Motor neuron (in vitro differentiated cells): ENCODE measurements around the gene MEA1. TPM values are rescaled to one million over a fixed set of nuclear protein-coding genes. Genes with fewer than 3 reads are reported as not detected.

Experiments
- ATAC-seq, 8 experiments: fragments of 200-7000 bp; cut with Tn5 transposase; replicated peaks in 6 of 8; 2 replicates each; pipeline ENCODE4 v1.8.0; 2021; ENCODE audit warnings: mild to moderate bottlenecking in 8 of 8, moderate library complexity in 8 of 8
- H3K27ac ChIP-seq, 2 donors: fragments of 250-450 bp; sonication (Bioruptor Pico); 2 replicates each; pipeline ENCODE4 v1.9.0; 2021; ENCODE audit warnings: antibody characterized with exemption in 2 of 2, mild to moderate bottlenecking in 2 of 2, moderate library complexity in 1 of 2
- H3K4me1 ChIP-seq, 2 donors: fragments of 250-450 bp; sonication (Bioruptor Pico); replicated peaks in 1 of 2; 2 replicates each; pipeline ENCODE4 v1.6.1; 2021; ENCODE audit warnings: antibody characterized with exemption in 2 of 2, mild to moderate bottlenecking in 2 of 2, moderate library complexity in 1 of 2
- H3K4me3 ChIP-seq, 5 donors: fragments of 250-450 bp; sonication (Bioruptor Pico); 2 replicates each; pipeline ENCODE4 v1.9.0; 2021; ENCODE audit warnings: antibody characterized with exemption in 5 of 5, mild to moderate bottlenecking in 5 of 5, moderate library complexity in 4 of 5
- WGBS, 10 experiments: fragments of 450-650 bp; shearing (Covaris generic); methylation state at CpG; one replicate each; pipeline ENCODE4 v1.0.0; 2022; 5-methylcytosine and 5-hydroxymethylcytosine counted together
- in situ Hi-C, 9 experiments: fragments of 400-800 bp; cut with MboI; loops; one replicate each; pipeline ENCODE4 v1.15.0; 2021; ENCODE audit warnings: low sequenced_read_pairs in 9 of 9, low pct_unique_long_range_greater_than_20kb in 2 of 9; ENCODE audit not compliant: unreplicated experiment in 9 of 9
- total RNA-seq, 8 experiments: library from RNA; unstranded; fragments of 300-600 nt; gene quantifications; 2 replicates each; pipeline versions ENCODE4 v1.2.3 to v1.2.4, GENCODE V29; 2022

The MEA1 gene
- total RNA-seq, result 100 to 1,000 TPM in 2 of 8 experiments, 10 to 100 TPM in 6; 47.7 to 111 (median 72.7) TPM

GRCh38 chr6:43013843-43014433 lies at the start of gene MEA1, which contains the start of gene KLHDC3:
Gene MEA1, minus strand, starts transcription at chr6:43013946. Its CDS starts 133 bp downstream, at chr6:43013813.
Gene KLHDC3, plus strand, starts transcription at chr6:43014249. Its CDS starts 2,944 bp downstream, at chr6:43017193.
- H3K4me1 ChIP-seq, result peaks cover 6 to 11% of the 10 kb centered on the region in 2 donors
- peak within 1 kb of the TSS; percentile 59 to 93 (median 70) for H3K4me3 ChIP-seq
- in situ Hi-C loops, result loop anchor here in 1 of 9 experiments (25.0 kb wide), 1 partner anchor 102 kb away; the partner anchor contains the start of gene PTCRA
- 0 to 3% methylated on average over 4 to 13 of the region's 51 CpGs; no CpG with 5 or more reads in 8 of the 10 experiments for WGBS, 10 experiments
- peak within 1 kb of the TSS; percentile 72 to 74 for H3K27ac ChIP-seq
- peak; percentile 88 to 96 (median 94) for ATAC-seq

DNA sequence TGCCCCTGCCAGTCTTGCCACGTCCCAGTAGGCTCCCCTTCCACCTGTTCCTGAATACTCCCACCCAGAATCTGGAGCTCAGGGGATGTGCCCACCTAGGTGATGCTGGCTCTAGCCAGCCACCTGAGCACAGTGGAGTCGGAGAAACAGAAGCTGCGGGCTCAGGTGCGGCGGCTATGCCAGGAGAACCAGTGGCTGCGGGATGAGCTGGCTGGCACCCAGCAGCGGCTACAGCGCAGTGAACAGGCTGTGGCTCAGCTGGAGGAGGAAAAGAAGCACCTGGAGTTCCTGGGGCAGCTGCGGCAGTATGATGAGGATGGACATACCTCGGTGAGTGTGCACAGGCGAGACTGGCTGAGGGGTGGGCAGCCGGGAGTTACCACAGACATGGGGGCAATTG lies 49.1 kb upstream of the MEA1 start:
- WGBS, 10 experiments, result 30 to 96% (median 83%) methylated on average over 1 to 5 of the region's 12 CpGs; no CpG with 5 or more reads in 5 of the 10 experiments
- Histone ChIP-seq H3K4me1 (peaks cover 12 to 13% of the 10 kb centered on the region in 2 donors), H3K4me3 (no peak overlapping the region), H3K27ac (no peak overlapping the region)
- no peak for ATAC-seq
- in situ Hi-C loops, result no loop called here

GRCh38 chr6:43061861-43062260 lies 48.1 kb upstream of the MEA1 start:
- ATAC-seq, result no peak
- in situ Hi-C loops, result no loop called here
- H3K4me3 ChIP-seq, result no peak overlapping the region
- H3K4me1 ChIP-seq, result peaks cover 12 to 13% of the 10 kb centered on the region in 2 donors
- 17 to 83% (median 49%) methylated on average over 1 to 2 of the region's 2 CpGs; no CpG with 5 or more reads in 2 of the 10 experiments for WGBS, 10 experiments
- no peak overlapping the region for H3K27ac ChIP-seq

GRCh38 chr6:43060755-43061633 lies 47.2 kb upstream of the MEA1 start:
- Histone ChIP-seq H3K4me3 (peak overlapping the region; percentile 62 to 97 (median 80)), H3K4me1 (peaks cover 12 to 13% of the 10 kb centered on the region in 2 donors), H3K27ac (no peak overlapping the region)
- in situ Hi-C loops, result no loop called here
- ATAC-seq, result no peak
- whole genome bisulfite sequencing, 10 experiments, result 30 to 100% (median 64%) methylated on average over 1 to 8 of the region's 12 CpGs; no CpG with 5 or more reads in 1 of the 10 experiments

GRCh38 chr6:43060034-43060754 lies 46.4 kb upstream of the MEA1 start:
- H3K4me3 ChIP-seq, result peak overlapping the region; percentile 62 to 97 (median 80)
- in situ Hi-C loops, result no loop called here
- peaks cover 12 to 13% of the 10 kb centered on the region in 2 donors for H3K4me1 ChIP-seq
- peak in 7 of 8 experiments; percentile 3 to 19 (median 9) for ATAC-seq
- WGBS, 10 experiments, result 8% methylated on average over 2 of the region's 15 CpGs; no CpG with 5 or more reads in 9 of the 10 experiments
- peak overlapping the region; percentile 86 to 95 for H3K27ac ChIP-seq

GRCh38 chr6:43059168-43060033 lies 45.7 kb upstream of the MEA1 start, which contains the start of the genes KLC4 and MRPL2:
Gene KLC4, plus strand, starts transcription at chr6:43059631. Its CDS starts 1,705 bp downstream, at chr6:43061336.
Gene MRPL2, minus strand, starts transcription at chr6:43059434. Its CDS starts 53 bp downstream, at chr6:43059381.
- Histone ChIP-seq H3K27ac (peak within 1 kb of the TSS; percentile 86 to 95), H3K4me1 (peaks cover 15% of the 10 kb centered on the region in 2 donors), H3K4me3 (peak within 1 kb of the TSS; percentile 62 to 97 (median 80))
- in situ Hi-C loops, result no loop called here
- 0 to 3% (median 0%) methylated on average over 1 to 7 of the region's 64 CpGs; no CpG with 5 or more reads in 2 of the 10 experiments for WGBS, 10 experiments
- peak; percentile 91 to 98 (median 93) for ATAC-seq

GRCh38 chr6:43058531-43058930 lies 44.8 kb upstream of the MEA1 start:
- peak overlapping the region; percentile 62 to 97 (median 80) for H3K4me3 ChIP-seq
- in situ Hi-C loops, result no loop called here
- ATAC-seq, result no peak
- H3K4me1 ChIP-seq, result peaks cover 18 to 19% of the 10 kb centered on the region in 2 donors
- H3K27ac ChIP-seq, result peak overlapping the region; percentile 84 to 91
- WGBS, 10 experiments, result 0 to 60% (median 44%) methylated on average over 1 of the region's 1 CpG; no CpG with 5 or more reads in 3 of the 10 experiments

DNA sequence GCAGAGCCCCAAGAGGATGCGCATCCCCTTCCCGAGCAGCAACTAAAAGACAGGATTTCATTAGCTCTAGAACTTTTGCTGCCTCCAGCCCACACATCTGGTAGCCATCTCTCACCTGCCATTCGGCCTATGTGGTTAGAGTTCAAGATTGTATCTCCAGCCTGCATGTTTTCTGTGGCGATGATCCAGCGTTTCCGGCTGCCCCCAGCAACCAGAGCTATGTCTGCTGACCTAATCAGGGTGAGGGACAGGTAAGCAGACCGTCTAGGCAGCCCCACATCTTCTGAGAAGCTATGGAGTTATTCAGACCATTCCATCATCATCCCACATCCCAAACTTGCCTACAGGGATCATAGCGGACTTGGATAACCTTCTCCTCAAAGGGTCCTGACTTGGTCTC lies 42.2 kb upstream of the MEA1 start:
- Histone ChIP-seq H3K27ac (no peak overlapping the region), H3K4me1 (peaks cover 28 to 32% of the 10 kb centered on the region in 2 donors), H3K4me3 (no peak overlapping the region)
- no peak for ATAC-seq
- in situ Hi-C loops, result no loop called here
- WGBS, 10 experiments, result 60 to 96% (median 81%) methylated on average over 2 to 4 of the region's 8 CpGs; no CpG with 5 or more reads in 3 of the 10 experiments

- Histone ChIP-seq H3K4me3 (peak overlapping the region; percentile 37 to 55 (median 43)), H3K4me1 (peaks cover 22 to 25% of the 10 kb centered on the region in 2 donors), H3K27ac (peak overlapping the region; percentile 82 to 95)
- ATAC-seq, result no peak
- 46 to 100% (median 78%) methylated on average over 1 to 14 of the region's 17 CpGs for WGBS, 10 experiments
- in situ Hi-C loops, result no loop called here
Measured at GRCh38 chr6:43054206-43054943, 40.6 kb upstream of the MEA1 start.

GRCh38 chr6:43053545-43054205 lies 39.9 kb upstream of the MEA1 start, which contains the start of gene CUL7:
Gene CUL7, minus strand, starts transcription at chr6:43053851. Its CDS starts 1,063 bp downstream, at chr6:43052788.
- Histone ChIP-seq H3K4me1 (peaks cover 22 to 24% of the 10 kb centered on the region in 2 donors), H3K27ac (peak within 1 kb of the TSS; percentile 82 to 95), H3K4me3 (peak within 1 kb of the TSS; percentile 37 to 55 (median 43))
- 0 to 29% (median 9%) methylated on average over 1 to 25 of the region's 45 CpGs for WGBS, 10 experiments
- ATAC-seq, result peak; percentile 90 to 98 (median 94)
- in situ Hi-C loops, result no loop called here
